Karpas-422 (cell line): ENCODE results near the gene GRID2. TPM values are rescaled to one million over a fixed set of nuclear protein-coding genes. Genes with fewer than 3 reads are reported as not detected.
"Not testable (repeated sequence)": the region's sequence is repeated elsewhere in the genome, so short reads cannot be mapped to it uniquely, and the experiment has no call there.

ENCODE experiments used
- DNase-seq: peaks from one replicate; pipeline ENCODE4 v3.0.0-alpha.2; 2015
- H2AFZ ChIP-seq: fragments of 200-600 bp; sonication (generic); 2 replicates; pipeline ENCODE4 v1.6.1; 2014; ENCODE audit warnings: antibody characterized with exemption, low read length, mixed read lengths
- H3K27ac ChIP-seq: fragments of 200-600 bp; sonication (generic); 2 replicates; pipeline ENCODE4 v1.5.1; 2014; ENCODE audit warnings: mild to moderate bottlenecking, low read length, moderate library complexity
- H3K27me3 ChIP-seq: fragments of 200-600 bp; sonication (generic); 2 replicates; pipeline ENCODE4 v1.6.1; 2014; ENCODE audit warnings: low read length, mixed read lengths
- H3K36me3 ChIP-seq: fragments of 200-600 bp; sonication (generic); 2 replicates; pipeline ENCODE4 v1.6.1; 2014; ENCODE audit warnings: low read length, mixed read lengths; ENCODE audit not compliant: insufficient read depth
- H3K4me1 ChIP-seq: fragments of 200-600 bp; sonication (generic); 2 replicates; pipeline ENCODE4 v1.6.1; 2014; ENCODE audit warnings: mild to moderate bottlenecking, low read length, mixed read lengths
- H3K4me2 ChIP-seq: fragments of 200-600 bp; sonication (generic); 2 replicates; pipeline ENCODE4 v1.6.1; 2014; ENCODE audit warnings: low read length, low read depth, mild to moderate bottlenecking; ENCODE audit not compliant: poor library complexity, severe bottlenecking
- H3K4me3 ChIP-seq: fragments of 200-600 bp; sonication (generic); 2 replicates; pipeline ENCODE4 v1.5.1; 2014; ENCODE audit warnings: mild to moderate bottlenecking, antibody characterized with exemption, low read length, mixed read lengths
- H3K79me2 ChIP-seq: fragments of 200-600 bp; sonication (generic); 2 replicates; pipeline ENCODE4 v1.6.1; 2014; ENCODE audit warnings: mild to moderate bottlenecking, low read length, mixed read lengths
- H3K9ac ChIP-seq: fragments of 200-600 bp; sonication (generic); 2 replicates; pipeline ENCODE4 v1.6.0; 2014; ENCODE audit warnings: low read length
- H3K9me2 ChIP-seq: fragments of 200-600 bp; sonication (generic), shearing (Covaris generic); replicated peaks from 2 replicates; pipeline ENCODE4 v1.6.0; 2014; ENCODE audit warnings: mild to moderate bottlenecking, low read length, moderate library complexity; ENCODE audit not compliant: insufficient read depth
- H3K9me3 ChIP-seq: fragments of 300-700, 200-600 bp; sonication (generic); 2 replicates; pipeline ENCODE4 v1.6.1; 2014; ENCODE audit warnings: low read length, mixed read lengths
- H4K20me1 ChIP-seq: fragments of 200-600 bp; sonication (generic); 2 replicates; pipeline ENCODE4 v1.6.1; 2014; ENCODE audit warnings: mild to moderate bottlenecking, antibody characterized with exemption, low read length, low read depth; ENCODE audit not compliant: insufficient read depth
- total RNA-seq: library from RNA; depleted of rRNA; stranded (reverse); fragments of >200 nt; shearing (Covaris generic); gene quantifications from 2 replicates; pipeline ENCODE4 v1.2.3, GENCODE V29; 2014; ENCODE audit warnings: low replicate concordance

GRID2 gene
- total RNA-seq, 1 experiment from 2014 or later = not detected

GRCh38 chr4:93300780-93301555 is 997.2 kb downstream of the GRID2 start:
- not testable (repeated sequence) for H3K4me2 ChIP-seq

GRCh38 chr4:93302310-93302709 is 998.5 kb downstream of the GRID2 start:
- DNase-seq = no peak
- H4K20me1 ChIP-seq = no peaks in the 10 kb centered on the region
- H2AFZ ChIP-seq = no peak overlapping the region
- no peak overlapping the region for H3K4me3 ChIP-seq
- no peaks in the 10 kb centered on the region for H3K27me3 ChIP-seq
- H3K4me1 ChIP-seq = no peaks in the 10 kb centered on the region
- H3K4me2 ChIP-seq = no peak overlapping the region
- no peak overlapping the region for H3K27ac ChIP-seq
- H3K79me2 ChIP-seq = no peaks in the 10 kb centered on the region
- H3K9me2 ChIP-seq = no peaks in the 10 kb centered on the region
- no peaks in the 10 kb centered on the region for H3K36me3 ChIP-seq
- H3K9ac ChIP-seq = no peak overlapping the region
- peaks cover 19% of the 10 kb centered on the region for H3K9me3 ChIP-seq

More at GRCh38 chr4:93300780-93301555, 997.2 kb downstream of the GRID2 start:
- H3K4me1 ChIP-seq, H3K9ac ChIP-seq, H3K27ac ChIP-seq, H3K36me3 ChIP-seq, H3K79me2 ChIP-seq, H3K27me3 ChIP-seq, H2AFZ ChIP-seq, H3K9me2 ChIP-seq, H3K4me3 ChIP-seq, H4K20me1 ChIP-seq, DNase-seq: not testable (repeated sequence)
- H3K9me3 ChIP-seq = peaks cover 15% of the 10 kb centered on the region

GRCh38 chr4:93303440-93303839 is 999.7 kb downstream of the GRID2 start:
- H3K9me3 ChIP-seq = peaks cover 19% of the 10 kb centered on the region
- no peak overlapping the region for H3K4me3 ChIP-seq
- H3K4me2 ChIP-seq = no peak overlapping the region
- no peaks in the 10 kb centered on the region for H4K20me1 ChIP-seq
- H2AFZ ChIP-seq = no peak overlapping the region
- no peaks in the 10 kb centered on the region for H3K36me3 ChIP-seq
- no peaks in the 10 kb centered on the region for H3K79me2 ChIP-seq
- H3K27ac ChIP-seq = no peak overlapping the region
- no peak for DNase-seq
- no peak overlapping the region for H3K9ac ChIP-seq
- no peaks in the 10 kb centered on the region for H3K4me1 ChIP-seq
- no peaks in the 10 kb centered on the region for H3K9me2 ChIP-seq
- H3K27me3 ChIP-seq = no peaks in the 10 kb centered on the region

GRCh38 chr4:93312299-93312698 is 1008.5 kb downstream of the GRID2 start:
- H3K27me3 ChIP-seq = no peaks in the 10 kb centered on the region
- DNase-seq = no peak
- H3K79me2 ChIP-seq = no peaks in the 10 kb centered on the region
- no peak overlapping the region for H3K4me2 ChIP-seq
- H3K4me1 ChIP-seq = no peaks in the 10 kb centered on the region
- H3K9me2 ChIP-seq = no peaks in the 10 kb centered on the region
- no peak overlapping the region for H3K27ac ChIP-seq
- H4K20me1 ChIP-seq = no peaks in the 10 kb centered on the region
- no peak overlapping the region for H3K9ac ChIP-seq
- H2AFZ ChIP-seq = no peak overlapping the region
- no peak overlapping the region for H3K4me3 ChIP-seq
- H3K36me3 ChIP-seq = no peaks in the 10 kb centered on the region
- peaks cover 12% of the 10 kb centered on the region; the same call in 1 of the 2 replicates for H3K9me3 ChIP-seq

DNA sequence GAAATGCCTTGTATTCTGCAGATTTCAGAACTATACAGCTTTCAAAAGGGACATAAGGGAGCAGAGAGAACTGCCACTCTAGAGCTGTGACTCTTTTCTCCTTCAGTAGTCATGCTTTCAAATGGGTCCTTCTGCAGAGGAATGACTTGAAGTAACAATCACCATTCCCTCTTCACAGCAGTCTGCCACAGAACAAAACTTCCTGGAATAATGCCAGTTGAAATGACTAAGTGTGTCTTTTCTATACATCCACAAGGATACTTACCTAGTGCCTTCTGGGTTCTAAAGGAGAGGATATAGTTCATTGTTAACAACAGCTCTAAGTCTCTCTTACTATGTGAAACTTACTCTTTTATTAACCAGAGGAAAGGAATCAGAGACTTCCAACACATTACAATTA is 1009.4 kb downstream of the GRID2 start:
- Histone ChIP-seq H3K9me2 (no peaks in the 10 kb centered on the region), H3K4me2 (no peak overlapping the region), H2AFZ (no peak overlapping the region), H3K36me3 (no peaks in the 10 kb centered on the region), H3K27me3 (no peaks in the 10 kb centered on the region), H4K20me1 (no peaks in the 10 kb centered on the region), H3K79me2 (no peaks in the 10 kb centered on the region), H3K9me3 (peaks cover 12% of the 10 kb centered on the region; the same call in 1 of the 2 replicates), H3K4me3 (no peak overlapping the region), H3K9ac (no peak overlapping the region), H3K27ac (no peak overlapping the region), H3K4me1 (no peaks in the 10 kb centered on the region)
- no peak for DNase-seq

GRCh38 chr4:93317057-93317456 is 1013.3 kb downstream of the GRID2 start:
- Histone ChIP-seq H3K27ac (no peak overlapping the region), H3K9me3 (peaks cover 8% of the 10 kb centered on the region; the same call in 1 of the 2 replicates), H4K20me1 (no peaks in the 10 kb centered on the region), H3K27me3 (no peaks in the 10 kb centered on the region), H3K9ac (no peak overlapping the region), H3K4me1 (no peaks in the 10 kb centered on the region), H3K4me2 (no peak overlapping the region), H2AFZ (no peak overlapping the region), H3K4me3 (no peak overlapping the region), H3K36me3 (no peaks in the 10 kb centered on the region), H3K9me2 (no peaks in the 10 kb centered on the region), H3K79me2 (no peaks in the 10 kb centered on the region)
- no peak for DNase-seq

GRCh38 chr4:93317561-93317960 is 1013.8 kb downstream of the GRID2 start:
- H2AFZ ChIP-seq = no peak overlapping the region
- no peaks in the 10 kb centered on the region for H4K20me1 ChIP-seq
- H3K27ac ChIP-seq = no peak overlapping the region
- no peaks in the 10 kb centered on the region for H3K4me1 ChIP-seq
- no peaks in the 10 kb centered on the region for H3K36me3 ChIP-seq
- no peak overlapping the region for H3K9ac ChIP-seq
- DNase-seq = no peak
- no peaks in the 10 kb centered on the region for H3K27me3 ChIP-seq
- no peak overlapping the region for H3K4me2 ChIP-seq
- H3K79me2 ChIP-seq = no peaks in the 10 kb centered on the region
- H3K9me2 ChIP-seq = no peaks in the 10 kb centered on the region
- H3K4me3 ChIP-seq = no peak overlapping the region
- H3K9me3 ChIP-seq = peaks cover 8% of the 10 kb centered on the region; the same call in 1 of the 2 replicates

DNA sequence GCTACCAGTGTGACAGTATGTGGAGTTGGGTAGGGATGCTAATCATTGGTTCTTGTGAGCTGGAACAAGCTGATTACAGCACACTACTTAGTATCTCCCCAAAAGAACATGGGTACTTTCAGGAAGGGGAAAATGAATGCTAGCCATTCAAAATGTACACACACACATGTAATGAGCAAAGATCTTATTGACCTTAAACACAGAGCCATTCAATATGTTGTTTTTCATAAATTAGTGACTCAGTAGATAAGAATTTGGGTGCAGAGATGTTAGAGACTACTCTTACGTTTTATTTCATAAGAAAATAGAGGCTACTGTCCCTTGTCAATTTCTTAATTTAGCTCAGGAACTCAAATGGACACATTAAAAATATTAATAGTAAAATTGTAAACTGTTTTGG is 1015.3 kb downstream of the GRID2 start:
- Histone ChIP-seq H3K9me2 (no peaks in the 10 kb centered on the region), H3K4me2 (no peak overlapping the region), H3K9ac (no peak overlapping the region), H3K4me3 (no peak overlapping the region), H3K4me1 (no peaks in the 10 kb centered on the region), H3K9me3 (peaks cover 8% of the 10 kb centered on the region; the same call in 1 of the 2 replicates), H3K79me2 (no peaks in the 10 kb centered on the region), H3K27ac (no peak overlapping the region), H2AFZ (no peak overlapping the region), H3K36me3 (no peaks in the 10 kb centered on the region), H4K20me1 (no peaks in the 10 kb centered on the region), H3K27me3 (no peaks in the 10 kb centered on the region)
- DNase-seq = no peak
